ENCODE data around the gene C1QTNF8.

GRCh38 chr16:1070084-1070863 is 25.8 kb downstream of the C1QTNF8 start:
- TF ChIP-seq POLR2AphosphoS5 (IDR thresholded peaks at IDR 0.05; ENCODE audit: low read depth, low read length) (no peak), TAF1 (IDR thresholded peaks at IDR 0.05; ENCODE audit: borderline replicate concordance, low read depth, low read length) (no peak), POLR2A (IDR thresholded peaks at IDR 0.05; ENCODE audit: low read depth, low read length) (no peak)

Data from GM12892 (cell line).